ENCODE measurements around the gene TLR5.

GRCh38 chr1:223082914-223083313 is 60.1 kb downstream of the TLR5 start:
- TF ChIP-seq EZH2 (IDR thresholded peaks at IDR 0.05; ENCODE audit: insufficient read depth, poor library complexity, severe bottlenecking) (no peak), EZH2phosphoT487 (IDR thresholded peaks at IDR 0.05; ENCODE audit: insufficient read depth, low read depth) (no peak)
